Cardiac fibroblast (primary cell): ENCODE results near the gene ZBTB46.

Experiments
- DNase-seq, 2 donors: peaks; one replicate each; pipeline versions ENCODE4 v3.0.0 to v3.0.0-alpha.2; 2010; ENCODE audit warnings: low read depth in 2 of 2
- H3K4me3 ChIP-seq, 2 donors: replicated peaks in 1 of 2; 1 replicate in 1 of 2; 2 replicates in 1 of 2; pipeline ENCODE4 v1.5.1; 2011; ENCODE audit warnings: low read depth in 2 of 2, low read length in 2 of 2, mild to moderate bottlenecking in 2 of 2, moderate library complexity in 1 of 2
- CTCF ChIP-seq: IDR thresholded peaks from one replicate; pipeline ENCODE4 v1.5.1; 2011; ENCODE audit warnings: low read depth, mild to moderate bottlenecking, low read length, inconsistent platforms

ZBTB46 gene

GRCh38 chr20:63735859-63736718 lies 95.0 kb downstream of the ZBTB46 start, which contains the start of gene LIME1:
LIME1 (plus strand) TSS chr20:63736664; CDS start chr20:63737550, 886 bp downstream.
- TF ChIP-seq CTCF: no peak
- H3K4me3 ChIP-seq: no peak within 1 kb of the TSS
- DNase-seq: no peak

- no peak overlapping the region for H3K4me3 ChIP-seq
- no peak for TF ChIP-seq CTCF
- no peak for DNase-seq
Measured at GRCh38 chr20:63734946-63735858, 95.9 kb downstream of the ZBTB46 start.

DNA sequence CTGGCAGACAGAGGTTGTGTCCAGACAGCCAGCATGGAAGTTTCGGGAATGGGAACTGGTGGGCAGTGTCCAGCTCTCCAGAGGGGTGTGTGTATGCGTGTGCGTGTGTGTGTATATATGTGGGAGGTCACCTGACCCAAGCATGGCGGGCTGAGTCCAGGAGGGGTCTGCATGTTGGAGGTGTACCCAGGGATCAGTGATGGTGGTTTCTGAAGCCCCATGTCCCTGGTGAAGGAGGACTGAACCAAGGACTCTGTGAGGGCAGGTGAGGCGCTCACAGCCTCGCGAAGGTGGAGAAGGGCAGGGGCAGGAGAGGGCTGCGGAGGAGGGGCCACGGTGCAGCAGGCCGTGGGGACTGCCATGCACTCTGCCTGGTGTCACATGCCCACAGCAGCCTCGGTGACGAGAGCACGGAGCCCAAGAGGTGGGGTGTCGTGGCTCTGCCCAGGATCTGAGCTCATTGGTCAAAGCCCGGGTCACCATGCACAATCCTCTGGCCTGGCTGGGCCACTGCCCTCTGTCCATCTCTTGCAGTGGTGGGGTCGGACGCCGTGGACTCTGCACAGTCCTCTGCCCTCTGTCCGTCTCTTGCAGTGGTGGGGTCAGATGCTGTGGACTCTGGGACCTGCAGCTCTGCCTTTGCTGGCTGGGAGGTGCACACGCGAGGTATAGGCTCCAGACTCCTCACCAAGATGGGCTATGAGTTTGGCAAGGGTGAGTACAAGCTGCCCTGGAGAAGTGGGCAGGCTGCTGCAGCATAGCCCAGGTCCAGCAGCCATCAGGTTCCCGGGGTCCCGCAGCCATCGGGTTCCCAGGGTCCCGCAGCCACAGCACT lies 96.7 kb downstream of the ZBTB46 start:
- TF ChIP-seq CTCF: no peak
- no peak overlapping the region for H3K4me3 ChIP-seq
- no peak for DNase-seq

GRCh38 chr20:63733579-63734081 lies 97.4 kb downstream of the ZBTB46 start:
- no peak for TF ChIP-seq CTCF
- DNase-seq: no peak
- H3K4me3 ChIP-seq: no peak overlapping the region

DNA sequence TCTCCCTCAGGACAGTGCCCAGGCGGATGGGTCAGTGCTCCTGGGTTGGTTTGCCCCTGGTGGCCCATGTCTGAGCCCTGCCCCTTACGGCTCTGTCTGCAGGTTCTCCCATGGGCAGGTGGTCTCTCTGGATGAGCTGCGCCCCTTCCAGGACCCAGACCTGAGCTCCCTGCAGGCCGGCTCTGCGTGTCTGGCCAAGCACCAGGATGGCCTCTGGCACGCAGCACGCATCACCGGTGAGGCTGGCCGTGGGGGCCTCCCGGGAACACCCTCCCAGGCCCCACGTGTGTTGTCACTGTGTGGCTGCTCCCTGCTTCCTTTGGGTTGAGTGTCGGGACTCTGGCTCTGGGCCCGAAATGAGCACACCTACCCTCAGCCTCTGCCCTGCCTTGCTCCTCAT lies 97.9 kb downstream of the ZBTB46 start:
- no peak overlapping the region for H3K4me3 ChIP-seq
- DNase-seq: no peak
- TF ChIP-seq CTCF: no peak
